ENCODE results near the gene TPGS1. TPM values are rescaled to one million over a fixed set of nuclear protein-coding genes. Genes with fewer than 3 reads are reported as not detected.

TPGS1 gene
- total RNA-seq, 6 experiments from 2014 or later = 20.2 to 24.7 (median 21.1) TPM

DNA sequence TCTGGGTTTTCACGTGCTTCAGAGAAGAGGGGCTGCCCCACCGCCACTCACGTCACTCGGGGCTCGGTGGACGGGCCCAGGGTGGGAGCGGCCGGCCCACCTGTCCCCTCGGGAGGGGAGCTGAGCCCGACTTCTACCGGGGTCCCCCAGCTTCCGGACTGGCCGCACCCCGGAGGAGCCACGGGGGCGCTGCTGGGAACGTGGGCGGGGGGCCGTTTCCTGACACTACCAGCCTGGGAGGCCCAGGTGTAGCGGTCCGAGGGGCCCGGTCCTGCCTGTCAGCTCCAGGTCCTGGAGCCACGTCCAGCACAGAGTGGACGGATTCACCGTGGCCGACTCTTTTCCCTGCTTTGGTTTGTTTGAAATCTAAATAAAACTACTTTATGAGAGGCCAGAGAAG lies 34.4 kb downstream of the TPGS1 start:
- no peaks in the 10 kb centered on the region for H3K27me3 Mint-ChIP-seq (ENCODE audit: insufficient read depth)
- no peak overlapping the region for H3K4me3 Mint-ChIP-seq
- TF ChIP-seq, protein P1, sequence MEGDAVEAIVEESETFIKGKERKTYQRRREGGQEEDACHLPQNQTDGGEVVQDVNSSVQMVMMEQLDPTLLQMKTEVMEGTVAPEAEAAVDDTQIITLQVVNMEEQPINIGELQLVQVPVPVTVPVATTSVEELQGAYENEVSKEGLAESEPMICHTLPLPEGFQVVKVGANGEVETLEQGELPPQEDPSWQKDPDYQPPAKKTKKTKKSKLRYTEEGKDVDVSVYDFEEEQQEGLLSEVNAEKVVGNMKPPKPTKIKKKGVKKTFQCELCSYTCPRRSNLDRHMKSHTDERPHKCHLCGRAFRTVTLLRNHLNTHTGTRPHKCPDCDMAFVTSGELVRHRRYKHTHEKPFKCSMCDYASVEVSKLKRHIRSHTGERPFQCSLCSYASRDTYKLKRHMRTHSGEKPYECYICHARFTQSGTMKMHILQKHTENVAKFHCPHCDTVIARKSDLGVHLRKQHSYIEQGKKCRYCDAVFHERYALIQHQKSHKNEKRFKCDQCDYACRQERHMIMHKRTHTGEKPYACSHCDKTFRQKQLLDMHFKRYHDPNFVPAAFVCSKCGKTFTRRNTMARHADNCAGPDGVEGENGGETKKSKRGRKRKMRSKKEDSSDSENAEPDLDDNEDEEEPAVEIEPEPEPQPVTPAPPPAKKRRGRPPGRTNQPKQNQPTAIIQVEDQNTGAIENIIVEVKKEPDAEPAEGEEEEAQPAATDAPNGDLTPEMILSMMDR (IDR thresholded peaks at IDR 0.05) = no peak
- no peak for DNase-seq
- no peaks in the 10 kb centered on the region for H3K9me3 Mint-ChIP-seq
- no peaks in the 10 kb centered on the region for H3K4me1 Mint-ChIP-seq (ENCODE audit: low read depth)
- no peak overlapping the region for H3K27ac Mint-ChIP-seq
- peaks cover 7% of the 10 kb centered on the region for H3K36me3 Mint-ChIP-seq (ENCODE audit: low read depth)

DNA sequence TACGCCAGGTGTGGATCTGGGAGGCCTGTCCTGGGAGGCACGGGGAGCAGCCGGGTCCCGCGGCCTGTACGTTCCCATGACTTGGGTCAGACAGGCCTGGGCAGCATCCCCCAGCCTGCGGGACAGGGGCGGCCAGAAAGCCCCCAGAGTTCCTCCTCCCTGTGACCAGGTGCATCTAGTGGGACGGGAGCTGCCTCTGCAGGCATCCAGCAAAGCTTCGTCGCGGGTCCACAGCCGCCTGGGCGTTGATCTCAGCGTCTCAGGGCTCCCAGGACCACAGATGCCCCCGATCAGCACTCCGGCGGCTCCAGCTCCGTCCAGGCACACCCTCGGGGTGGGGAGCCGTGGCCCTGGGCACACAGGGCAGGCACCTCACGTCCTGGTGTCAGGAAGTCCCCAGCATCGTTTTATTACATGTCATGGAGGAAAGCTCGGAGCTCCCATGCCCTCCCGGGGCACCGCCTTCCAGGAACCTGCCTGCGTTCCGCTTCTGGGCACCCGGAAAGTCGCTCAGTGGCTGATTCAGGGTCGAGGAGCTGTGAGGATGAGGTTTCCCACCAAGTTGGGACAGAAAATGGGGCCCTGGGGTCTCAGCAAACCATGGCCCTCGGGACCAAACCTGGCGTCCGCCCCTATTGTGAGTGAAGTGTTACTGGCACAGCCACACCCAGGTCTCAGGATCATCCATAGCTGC lies 35.0 kb downstream of the TPGS1 start:
- TF ChIP-seq, protein P1 (IDR thresholded peaks at IDR 0.05) = no peak
- no peak overlapping the region for H3K4me3 Mint-ChIP-seq
- no peaks in the 10 kb centered on the region for H3K27me3 Mint-ChIP-seq (ENCODE audit: insufficient read depth)
- DNase-seq = no peak
- H3K27ac Mint-ChIP-seq = no peak overlapping the region
- peaks cover 7% of the 10 kb centered on the region for H3K36me3 Mint-ChIP-seq (ENCODE audit: low read depth)
- H3K4me1 Mint-ChIP-seq (ENCODE audit: low read depth) = no peaks in the 10 kb centered on the region
- no peaks in the 10 kb centered on the region for H3K9me3 Mint-ChIP-seq

DNA sequence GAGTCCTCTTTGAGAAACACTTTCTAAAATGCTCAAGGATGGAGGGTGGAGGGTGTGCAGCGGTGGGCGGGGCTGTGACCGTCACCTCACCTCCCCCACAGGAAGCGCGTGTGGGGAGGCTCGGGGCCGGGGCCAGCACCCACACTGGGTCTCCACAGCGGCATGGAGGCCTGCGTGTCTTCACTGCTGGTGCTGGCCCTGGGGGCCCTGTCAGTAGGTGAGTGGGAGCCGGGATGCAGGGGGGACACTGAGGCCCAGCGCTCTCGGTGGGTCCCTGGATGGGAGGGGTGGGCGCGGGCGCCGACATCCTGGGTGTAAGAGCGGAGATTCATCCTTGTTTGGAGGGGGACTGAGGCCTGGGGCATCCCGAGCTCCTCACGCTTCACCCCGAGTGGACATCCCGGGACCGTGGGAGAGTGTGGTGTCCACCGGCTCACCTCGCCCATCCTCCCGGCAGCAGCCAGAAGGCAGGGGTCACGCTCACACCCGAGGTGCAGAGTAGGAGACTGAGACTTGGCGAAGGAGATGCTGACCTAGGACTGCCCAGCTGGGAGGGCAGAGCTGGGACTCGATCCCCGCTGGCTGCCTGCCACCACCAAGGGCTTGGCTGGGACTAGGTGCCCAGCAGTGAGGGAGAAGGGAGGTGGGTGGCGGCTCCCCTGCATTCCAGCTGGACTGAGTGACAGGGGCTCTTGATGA lies 36.8 kb downstream of the TPGS1 start, which contains the start of gene GZMM:
TSS of gene GZMM (plus strand) at position 144 of the 699 bp plus-strand sequence. CDS start at position 163, 19 bp downstream.
- no peak within 1 kb of the TSS for H3K27ac Mint-ChIP-seq
- TF ChIP-seq, protein P1 (IDR thresholded peaks at IDR 0.05) = no peak
- no peaks in the 10 kb centered on the region for H3K9me3 Mint-ChIP-seq
- DNase-seq = no peak
- H3K27me3 Mint-ChIP-seq (ENCODE audit: insufficient read depth) = no peaks in the 10 kb centered on the region
- H3K36me3 Mint-ChIP-seq (ENCODE audit: low read depth) = peaks cover 7% of the 10 kb centered on the region
- no peaks in the 10 kb centered on the region for H3K4me1 Mint-ChIP-seq (ENCODE audit: low read depth)
- H3K4me3 Mint-ChIP-seq = no peak within 1 kb of the TSS

DNA sequence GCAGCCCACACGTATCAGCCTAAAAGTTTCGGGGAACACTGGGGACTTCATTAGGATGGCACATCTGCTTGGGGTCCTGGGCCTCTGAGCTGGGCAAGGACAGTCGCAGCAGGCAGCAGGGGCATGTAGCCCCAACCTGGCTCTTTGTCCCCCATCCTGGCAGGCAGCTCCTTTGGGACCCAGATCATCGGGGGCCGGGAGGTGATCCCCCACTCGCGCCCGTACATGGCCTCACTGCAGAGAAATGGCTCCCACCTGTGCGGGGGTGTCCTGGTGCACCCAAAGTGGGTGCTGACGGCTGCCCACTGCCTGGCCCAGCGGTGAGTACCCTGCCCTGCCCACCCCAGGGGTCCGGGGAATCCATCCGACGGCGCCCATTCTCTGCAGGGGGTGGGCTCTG lies 39.8 kb downstream of the TPGS1 start:
- DNase-seq = no peak
- H3K9me3 Mint-ChIP-seq = no peaks in the 10 kb centered on the region
- H3K36me3 Mint-ChIP-seq (ENCODE audit: low read depth) = peaks cover 7% of the 10 kb centered on the region
- no peak overlapping the region for H3K4me3 Mint-ChIP-seq
- H3K27ac Mint-ChIP-seq = no peak overlapping the region
- no peaks in the 10 kb centered on the region for H3K27me3 Mint-ChIP-seq (ENCODE audit: insufficient read depth)
- no peaks in the 10 kb centered on the region for H3K4me1 Mint-ChIP-seq (ENCODE audit: low read depth)
- TF ChIP-seq, protein P1 (IDR thresholded peaks at IDR 0.05) = no peak

DNA sequence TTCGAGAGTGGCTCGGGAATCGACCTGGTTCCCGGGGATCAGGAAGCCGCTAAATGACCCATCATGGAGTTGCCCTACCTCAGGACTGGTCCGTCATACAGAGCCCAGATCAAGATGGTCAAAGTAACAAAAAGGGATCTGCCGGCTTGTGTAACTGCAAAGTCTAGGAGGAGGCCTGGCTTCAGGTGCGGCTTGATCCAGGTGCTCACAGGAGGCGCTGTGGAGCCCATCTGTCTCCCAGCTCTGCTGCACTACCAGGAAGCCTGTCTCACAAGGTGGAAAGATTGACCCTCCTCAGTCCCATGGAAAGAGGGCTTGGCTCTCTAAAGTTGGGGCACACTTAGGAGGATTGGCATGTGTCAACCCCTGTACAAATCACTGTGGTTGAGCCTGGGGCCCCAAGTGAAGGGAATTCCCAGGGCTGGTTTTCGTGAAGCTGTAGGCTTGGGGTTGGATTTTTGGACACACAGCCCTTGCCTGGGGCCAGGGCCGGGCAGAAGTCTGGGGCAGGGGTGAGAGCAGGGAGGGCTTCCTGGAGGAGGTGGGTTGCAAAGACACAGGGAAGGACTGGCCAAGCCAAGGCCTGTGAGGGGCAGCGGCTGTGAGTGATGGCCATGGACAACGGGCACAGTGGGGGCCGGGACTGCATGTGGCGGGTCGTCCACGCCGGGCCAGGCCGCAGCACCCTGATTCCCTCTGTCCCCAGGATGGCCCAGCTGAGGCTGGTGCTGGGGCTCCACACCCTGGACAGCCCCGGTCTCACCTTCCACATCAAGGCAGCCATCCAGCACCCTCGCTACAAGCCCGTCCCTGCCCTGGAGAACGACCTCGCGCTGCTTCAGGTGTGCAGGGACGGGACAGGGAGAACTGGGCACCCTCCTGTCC lies 40.8 kb downstream of the TPGS1 start:
- no peak overlapping the region for H3K27ac Mint-ChIP-seq
- no peaks in the 10 kb centered on the region for H3K4me1 Mint-ChIP-seq (ENCODE audit: low read depth)
- H3K4me3 Mint-ChIP-seq = no peak overlapping the region
- DNase-seq = no peak
- H3K36me3 Mint-ChIP-seq (ENCODE audit: low read depth) = peaks cover 6% of the 10 kb centered on the region
- TF ChIP-seq, protein P1 (IDR thresholded peaks at IDR 0.05) = peak; percentile 25; the same call in 1 of the 2 replicates
- no peaks in the 10 kb centered on the region for H3K9me3 Mint-ChIP-seq
- H3K27me3 Mint-ChIP-seq (ENCODE audit: insufficient read depth) = no peaks in the 10 kb centered on the region

All from HFFc6 (cell line).